ENCODE results near the gene LPCAT1. TPM values are rescaled to one million over a fixed set of nuclear protein-coding genes. Genes with fewer than 3 reads are reported as not detected.

LPCAT1 gene
- total RNA-seq, 1 experiment from 2014 or later: 31.2 TPM

GRCh38 chr5:1445313-1445688 lies 78.5 kb downstream of the LPCAT1 start, which contains the start of gene SLC6A3:
Gene SLC6A3 (minus strand): TSS chr5:1445440. CDS start chr5:1443197, 2,243 bp downstream.
- DNase-seq (ENCODE audit: low spot score): no peak

- DNase-seq (ENCODE audit: low spot score): no peak
Measured at GRCh38 chr5:1444361-1445189, 79.2 kb downstream of the LPCAT1 start.

GRCh38 chr5:1443991-1444360 lies 79.8 kb downstream of the LPCAT1 start:
- DNase-seq (ENCODE audit: low spot score): no peak

GRCh38 chr5:1443171-1443570 lies 80.6 kb downstream of the LPCAT1 start:
- no peak for DNase-seq (ENCODE audit: low spot score)

GRCh38 chr5:1442222-1443145 lies 81.3 kb downstream of the LPCAT1 start:
- DNase-seq (ENCODE audit: low spot score): no peak

- DNase-seq (ENCODE audit: low spot score): no peak
Measured at GRCh38 chr5:1441166-1441865, 82.4 kb downstream of the LPCAT1 start.

GRCh38 chr5:1440098-1440493 lies 83.7 kb downstream of the LPCAT1 start:
- no peak for DNase-seq (ENCODE audit: low spot score)

GRCh38 chr5:1439388-1440097 lies 84.2 kb downstream of the LPCAT1 start:
- no peak for DNase-seq (ENCODE audit: low spot score)

- no peak for DNase-seq (ENCODE audit: low spot score)
Measured at GRCh38 chr5:1438871-1439270, 84.9 kb downstream of the LPCAT1 start.

- DNase-seq (ENCODE audit: low spot score): no peak
Measured at GRCh38 chr5:1437876-1438559, 85.7 kb downstream of the LPCAT1 start.

GRCh38 chr5:1437226-1437829 lies 86.4 kb downstream of the LPCAT1 start:
- peak; percentile 60 for DNase-seq (ENCODE audit: low spot score)

- no peak for DNase-seq (ENCODE audit: low spot score)
Measured at GRCh38 chr5:1436681-1437080, 87.1 kb downstream of the LPCAT1 start.

- DNase-seq (ENCODE audit: low spot score): no peak
Measured at GRCh38 chr5:1436036-1436435, 87.7 kb downstream of the LPCAT1 start.

GRCh38 chr5:1435369-1435768 lies 88.4 kb downstream of the LPCAT1 start:
- no peak for DNase-seq (ENCODE audit: low spot score)

GRCh38 chr5:1432296-1432695 lies 91.5 kb downstream of the LPCAT1 start:
- no peak for DNase-seq (ENCODE audit: low spot score)

- DNase-seq (ENCODE audit: low spot score): no peak
Measured at GRCh38 chr5:1431896-1432295, 91.9 kb downstream of the LPCAT1 start.

- DNase-seq (ENCODE audit: low spot score): no peak
Measured at GRCh38 chr5:1431021-1431811, 92.5 kb downstream of the LPCAT1 start.

GRCh38 chr5:1430121-1430795 lies 93.5 kb downstream of the LPCAT1 start:
- DNase-seq (ENCODE audit: low spot score): no peak

GRCh38 chr5:1429496-1429895 lies 94.3 kb downstream of the LPCAT1 start:
- no peak for DNase-seq (ENCODE audit: low spot score)
